RWPE1 (cell line): Measurements from ENCODE around the gene SLC47A1.

Experiments
- CTCF ChIA-PET: fragments of 350-600 bp; sonication (Branson Sonifier 250); formaldehyde crosslinking; extraction: SDS; loops from one replicate; lab custom pipeline; 2021; lab: Yijun Ruan, JAX
- POLR2A ChIA-PET: fragments of 400-600 bp; formaldehyde crosslinking; extraction: SDS; loops from one replicate; lab custom pipeline; 2020; ENCODE audit warnings: antibody characterized with exemption; ENCODE audit not compliant: low non-redundant PET; lab: Yijun Ruan, JAX
- DNase-seq: peaks from one replicate; pipeline ENCODE4 v3.0.0; 2012; ENCODE audit warnings: low spot score
- H3K27ac ChIP-seq: fragments of 450-650 bp; 2 replicates; pipeline ENCODE4 v1.5.1; 2017
- TF ChIP-seq, protein P1 (sequence below): fragments of 450-650 bp; conservative IDR thresholded peaks from 2 replicates; pipeline ENCODE4 v1.5.1; 2017; ENCODE audit warnings: low read depth, mild to moderate bottlenecking

Gene SLC47A1

GRCh38 chr17:19567216-19568015 lies 33.8 kb downstream of the SLC47A1 start:
- no peak for DNase-seq
- ChIA-PET POLR2A (no interaction called here), CTCF (interaction anchor here (0.6 kb wide), 1 partner anchor 148 kb away, joined by 3 read pairs; no protein-coding TSS in a partner anchor)
- H3K27ac ChIP-seq: no peak overlapping the region
- TF ChIP-seq, protein P1, sequence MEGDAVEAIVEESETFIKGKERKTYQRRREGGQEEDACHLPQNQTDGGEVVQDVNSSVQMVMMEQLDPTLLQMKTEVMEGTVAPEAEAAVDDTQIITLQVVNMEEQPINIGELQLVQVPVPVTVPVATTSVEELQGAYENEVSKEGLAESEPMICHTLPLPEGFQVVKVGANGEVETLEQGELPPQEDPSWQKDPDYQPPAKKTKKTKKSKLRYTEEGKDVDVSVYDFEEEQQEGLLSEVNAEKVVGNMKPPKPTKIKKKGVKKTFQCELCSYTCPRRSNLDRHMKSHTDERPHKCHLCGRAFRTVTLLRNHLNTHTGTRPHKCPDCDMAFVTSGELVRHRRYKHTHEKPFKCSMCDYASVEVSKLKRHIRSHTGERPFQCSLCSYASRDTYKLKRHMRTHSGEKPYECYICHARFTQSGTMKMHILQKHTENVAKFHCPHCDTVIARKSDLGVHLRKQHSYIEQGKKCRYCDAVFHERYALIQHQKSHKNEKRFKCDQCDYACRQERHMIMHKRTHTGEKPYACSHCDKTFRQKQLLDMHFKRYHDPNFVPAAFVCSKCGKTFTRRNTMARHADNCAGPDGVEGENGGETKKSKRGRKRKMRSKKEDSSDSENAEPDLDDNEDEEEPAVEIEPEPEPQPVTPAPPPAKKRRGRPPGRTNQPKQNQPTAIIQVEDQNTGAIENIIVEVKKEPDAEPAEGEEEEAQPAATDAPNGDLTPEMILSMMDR: no peak

- H3K27ac ChIP-seq: no peak overlapping the region
- TF ChIP-seq, protein P1: no peak
- DNase-seq: no peak
- ChIA-PET POLR2A (no interaction called here), CTCF (interaction anchor here (0.6 kb wide), 1 partner anchor 148 kb away, joined by 3 read pairs; no protein-coding TSS in a partner anchor)
These were observed 34.3 kb downstream of the SLC47A1 start for GRCh38 chr17:19568016-19568350.

- POLR2A ChIA-PET: no interaction called here
- TF ChIP-seq, protein P1: no peak
- H3K27ac ChIP-seq: no peak overlapping the region
- CTCF ChIA-PET: no interaction called here
- DNase-seq: no peak
These were observed 36.3 kb downstream of the SLC47A1 start for GRCh38 chr17:19569785-19570543.

DNA sequence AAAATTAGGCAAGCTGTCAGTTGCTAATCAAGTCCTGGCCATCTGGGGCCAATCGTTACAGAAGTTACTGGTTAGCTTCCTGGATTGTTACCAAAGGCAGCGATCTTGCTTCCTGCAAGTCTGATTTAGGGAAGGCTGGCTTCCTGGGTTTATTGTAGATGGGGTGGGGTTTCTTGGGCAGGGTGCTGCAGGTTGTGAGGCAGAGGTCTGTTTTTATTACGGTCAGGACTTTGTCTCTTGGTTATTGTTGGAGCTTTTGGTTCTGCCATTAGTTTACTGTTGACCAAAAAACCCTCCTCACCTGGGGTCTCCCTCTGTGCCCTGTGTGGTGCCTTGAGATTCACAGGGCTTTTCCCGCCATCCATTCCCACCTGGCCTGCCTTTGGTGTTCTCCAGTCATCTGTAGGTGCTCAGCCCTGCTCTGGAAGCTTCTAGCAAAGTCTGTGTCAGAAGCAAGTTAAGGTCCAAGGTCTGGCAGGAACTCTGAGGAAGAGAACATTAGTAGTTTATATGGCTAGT lies 36.9 kb downstream of the SLC47A1 start:
- TF ChIP-seq, protein P1: no peak
- ChIA-PET CTCF (no interaction called here), POLR2A (no interaction called here)
- no peak for DNase-seq
- H3K27ac ChIP-seq: no peak overlapping the region

DNA sequence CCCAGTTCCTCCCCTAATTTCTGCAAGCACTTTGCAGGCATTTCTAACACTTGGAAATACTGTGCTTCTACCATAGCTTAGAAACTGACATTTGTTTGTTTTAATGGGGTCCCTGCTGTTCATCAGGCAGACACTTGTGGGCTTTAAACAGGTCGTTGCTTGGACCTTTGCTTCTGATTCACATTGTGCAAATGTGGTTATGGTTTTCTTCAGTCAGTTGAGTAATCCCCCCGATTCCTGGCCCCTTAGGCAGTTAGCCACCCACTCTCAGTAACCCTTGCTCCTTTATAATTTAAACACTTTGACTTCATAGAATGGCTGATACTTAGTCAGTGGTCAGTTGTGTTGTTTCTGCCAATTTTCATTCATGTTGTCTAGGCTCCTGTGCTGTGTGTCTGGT lies 39.4 kb downstream of the SLC47A1 start:
- ChIA-PET POLR2A (no interaction called here), CTCF (no interaction called here)
- no peak for DNase-seq
- TF ChIP-seq, protein P1: no peak
- H3K27ac ChIP-seq: no peak overlapping the region

DNA sequence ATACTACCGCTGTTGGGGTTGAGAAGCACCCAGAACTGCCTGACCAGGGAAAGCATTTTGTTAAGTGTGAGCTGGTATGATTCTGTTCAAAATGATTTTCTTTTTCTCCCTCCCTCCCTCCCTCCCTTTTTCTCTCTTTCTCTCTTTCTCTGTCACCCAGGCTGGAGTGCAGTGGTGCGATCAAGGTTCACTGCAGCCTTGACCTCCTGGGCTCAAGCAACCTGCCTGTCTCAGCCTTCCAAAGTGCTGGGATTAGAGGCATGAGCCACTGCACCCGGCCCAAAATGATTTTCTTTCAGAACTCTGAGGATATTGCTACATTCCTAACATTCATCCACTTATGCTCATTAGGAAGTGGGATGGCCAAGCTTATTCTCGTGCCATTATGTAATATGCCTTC lies 41.3 kb downstream of the SLC47A1 start:
- ChIA-PET CTCF (interaction anchor here (0.6 kb wide), 1 partner anchor 8 kb away, joined by 3 read pairs; no protein-coding TSS in a partner anchor), POLR2A (no interaction called here)
- no peak overlapping the region for H3K27ac ChIP-seq
- DNase-seq: no peak
- TF ChIP-seq, protein P1: no peak
